Cardiac muscle cell (in vitro differentiated cells and primary cell): ENCODE measurements around the gene LAMC1. TPM values are rescaled to one million over a fixed set of nuclear protein-coding genes. Genes with fewer than 3 reads are reported as not detected.
"Not testable (repeated sequence)": the region's sequence is repeated elsewhere in the genome, so short reads cannot be mapped to it uniquely, and the experiment has no call there.

Source experiments
- DNase-seq, 2 donors: peaks; one replicate each; pipeline versions ENCODE4 v3.0.0 to v3.0.0-alpha.2; 2010 to 2017; ENCODE audit warnings: low read depth in 1 of 2, low spot score in 1 of 2
- H3K27ac ChIP-seq: fragments of 200-600 bp; sonication (generic); 2 replicates; pipeline ENCODE4 v1.5.1; 2016
- H3K27me3 ChIP-seq: fragments of 200-600 bp; sonication (generic); 2 replicates; pipeline ENCODE4 v1.6.0; 2016; ENCODE audit warnings: control low read depth
- H3K36me3 ChIP-seq: fragments of 200-600 bp; sonication (generic); 2 replicates; pipeline ENCODE4 v1.5.1; 2016; ENCODE audit warnings: control low read depth
- H3K4me1 ChIP-seq: fragments of 200-600 bp; sonication (generic); 2 replicates; pipeline ENCODE4 v1.8.1; 2017; ENCODE audit warnings: low read depth, mild to moderate bottlenecking, mixed run types
- H3K4me3 ChIP-seq: fragments of 200-600 bp; sonication (generic); 2 replicates; pipeline ENCODE4 v1.5.1; 2016; ENCODE audit warnings: mild to moderate bottlenecking
- H3K9me3 ChIP-seq: fragments of 200-600 bp; sonication (generic); 2 replicates; pipeline ENCODE4 v1.5.1; 2017; ENCODE audit warnings: low read depth, mild to moderate bottlenecking, control low read depth
- polyA plus RNA-seq: library from polyadenylated mRNA; unstranded; fragments of >200 nt; fragmentation: Nextera tagmentation; extraction: Ambion mirVana; gene quantifications from 2 replicates; pipeline ENCODE4 v1.2.1, GENCODE V29; 2016
- total RNA-seq: library from RNA; depleted of rRNA; stranded (reverse); fragments of >200 nt; gene quantifications from 2 replicates; pipeline ENCODE4 v1.2.3, GENCODE V29; 2016
- TF ChIP-seq, protein P1 (sequence below): IDR thresholded peaks from 2 replicates; pipeline ENCODE4 v1.5.1; 2012; ENCODE audit warnings: low read depth, mild to moderate bottlenecking, low read length

The LAMC1 gene
- total and polyA plus RNA-seq, 2 experiments from 2014 or later = 66.4 to 329 TPM

DNA sequence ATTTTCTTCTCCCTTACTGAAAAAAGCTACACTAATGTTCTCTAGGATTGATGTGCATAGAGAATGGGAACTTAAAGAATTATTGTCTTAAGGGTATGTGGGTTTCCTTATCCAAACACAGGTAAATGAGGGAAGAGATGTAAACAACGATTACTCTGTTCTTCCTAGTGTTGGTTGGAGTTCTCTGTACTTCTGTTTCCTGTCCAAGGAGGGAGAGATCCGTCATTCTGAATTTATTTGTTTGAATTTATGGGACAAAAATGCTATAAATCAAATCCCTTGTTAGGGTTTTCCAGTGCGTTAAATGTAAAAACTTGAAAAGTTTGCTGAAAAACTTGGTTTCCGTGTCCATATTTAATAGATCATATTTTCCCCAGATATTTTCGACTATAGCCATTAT, 29.6 kb downstream of the LAMC1 start:
- no peak for DNase-seq

DNA sequence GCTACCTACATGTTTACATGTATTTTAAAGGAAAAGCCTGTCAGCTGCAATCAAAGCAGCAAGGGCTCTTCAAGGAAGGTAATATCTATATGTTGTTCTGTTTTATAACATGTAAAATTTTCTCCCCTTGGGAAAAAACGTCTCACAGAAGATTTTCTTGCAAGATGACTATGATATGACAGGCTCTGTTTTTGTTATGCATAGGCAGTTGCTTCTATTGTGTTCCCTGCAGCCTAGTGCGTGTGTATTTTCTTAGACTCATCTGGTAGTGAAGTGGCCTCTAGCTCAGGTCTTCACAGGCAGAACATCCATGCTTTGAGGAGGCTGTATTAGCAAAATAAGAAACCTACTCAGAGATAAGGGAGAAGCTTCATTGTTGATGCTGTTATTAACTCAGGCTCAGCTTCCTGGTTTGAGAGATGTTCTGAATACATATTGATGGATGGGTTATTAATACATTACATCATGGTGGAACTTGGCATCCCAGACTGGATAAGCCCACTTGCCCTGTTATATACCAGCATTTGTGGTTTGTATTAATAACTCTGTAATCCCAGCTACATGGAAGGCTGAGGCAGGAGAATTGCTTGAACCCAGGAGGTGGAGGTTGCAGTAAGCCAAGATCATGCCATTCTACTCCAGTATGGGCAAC, 35.8 kb downstream of the LAMC1 start:
- Histone ChIP-seq H3K9me3 (no peaks in the 10 kb centered on the region), H3K27ac (no peak overlapping the region), H3K27me3 (no peaks in the 10 kb centered on the region), H3K4me3 (no peak overlapping the region), H3K36me3 (no peaks in the 10 kb centered on the region), H3K4me1 (peaks cover 5% of the 10 kb centered on the region)
- TF ChIP-seq, protein P1, sequence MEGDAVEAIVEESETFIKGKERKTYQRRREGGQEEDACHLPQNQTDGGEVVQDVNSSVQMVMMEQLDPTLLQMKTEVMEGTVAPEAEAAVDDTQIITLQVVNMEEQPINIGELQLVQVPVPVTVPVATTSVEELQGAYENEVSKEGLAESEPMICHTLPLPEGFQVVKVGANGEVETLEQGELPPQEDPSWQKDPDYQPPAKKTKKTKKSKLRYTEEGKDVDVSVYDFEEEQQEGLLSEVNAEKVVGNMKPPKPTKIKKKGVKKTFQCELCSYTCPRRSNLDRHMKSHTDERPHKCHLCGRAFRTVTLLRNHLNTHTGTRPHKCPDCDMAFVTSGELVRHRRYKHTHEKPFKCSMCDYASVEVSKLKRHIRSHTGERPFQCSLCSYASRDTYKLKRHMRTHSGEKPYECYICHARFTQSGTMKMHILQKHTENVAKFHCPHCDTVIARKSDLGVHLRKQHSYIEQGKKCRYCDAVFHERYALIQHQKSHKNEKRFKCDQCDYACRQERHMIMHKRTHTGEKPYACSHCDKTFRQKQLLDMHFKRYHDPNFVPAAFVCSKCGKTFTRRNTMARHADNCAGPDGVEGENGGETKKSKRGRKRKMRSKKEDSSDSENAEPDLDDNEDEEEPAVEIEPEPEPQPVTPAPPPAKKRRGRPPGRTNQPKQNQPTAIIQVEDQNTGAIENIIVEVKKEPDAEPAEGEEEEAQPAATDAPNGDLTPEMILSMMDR = no peak
- DNase-seq = no peak

More for the DNA sequence above, 29.6 kb downstream of the LAMC1 start:
- Histone ChIP-seq H3K4me1 (peaks cover under 1% of the 10 kb centered on the region), H3K36me3 (no peaks in the 10 kb centered on the region), H3K27ac (no peak overlapping the region), H3K9me3 (no peaks in the 10 kb centered on the region), H3K27me3 (no peaks in the 10 kb centered on the region), H3K4me3 (no peak overlapping the region)
- TF ChIP-seq, protein P1 = no peak

DNA sequence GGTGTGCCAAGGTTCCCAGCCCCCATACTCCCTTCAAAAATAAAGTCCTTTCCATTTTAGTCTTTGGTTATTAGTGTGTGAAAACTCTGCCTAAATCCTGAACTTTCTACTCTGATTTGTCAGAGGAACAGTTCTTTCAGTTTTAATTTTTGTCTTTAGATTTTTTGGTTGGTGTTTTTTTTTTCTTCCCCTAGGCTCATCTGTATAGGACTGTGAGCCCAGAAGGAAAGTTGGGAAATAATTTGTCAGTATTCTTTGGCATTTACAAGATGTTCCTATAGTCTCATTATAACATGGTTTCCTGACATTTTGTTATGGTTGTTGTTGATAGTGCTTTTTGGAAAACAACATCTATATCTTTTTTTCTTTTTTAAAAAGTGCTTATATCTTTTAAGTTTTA, 38.0 kb downstream of the LAMC1 start:
- Histone ChIP-seq H3K4me3 (no peak overlapping the region), H3K36me3 (no peaks in the 10 kb centered on the region), H3K4me1 (peaks cover 5% of the 10 kb centered on the region), H3K9me3 (no peaks in the 10 kb centered on the region), H3K27ac (no peak overlapping the region), H3K27me3 (no peaks in the 10 kb centered on the region)
- TF ChIP-seq, protein P1 = no peak
- DNase-seq = peak in 1 of 2 donors; percentile 59

DNA sequence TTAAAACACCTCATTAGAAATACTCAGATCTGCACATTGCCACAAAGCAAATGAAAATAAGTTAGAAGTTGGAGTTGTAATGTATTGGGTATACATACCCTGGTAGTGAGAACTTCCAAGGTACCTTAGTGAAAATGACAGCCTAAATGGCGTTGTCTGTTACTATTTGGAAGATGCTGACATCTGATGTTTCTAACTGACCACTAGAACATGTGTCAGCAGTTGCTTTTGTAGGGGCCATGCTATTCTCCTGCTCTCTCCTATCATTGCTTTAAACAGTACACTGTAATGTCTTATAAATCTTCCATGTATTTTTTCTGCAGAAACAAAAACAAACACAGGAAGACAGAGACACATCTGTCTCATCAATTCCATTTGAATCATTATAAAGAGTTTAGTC, 40.1 kb downstream of the LAMC1 start:
- Histone ChIP-seq H3K36me3 (no peaks in the 10 kb centered on the region), H3K27me3 (no peaks in the 10 kb centered on the region), H3K9me3 (no peaks in the 10 kb centered on the region), H3K4me1 (no peaks in the 10 kb centered on the region), H3K4me3 (no peak overlapping the region), H3K27ac (no peak overlapping the region)
- DNase-seq = no peak
- TF ChIP-seq, protein P1 = no peak

DNA sequence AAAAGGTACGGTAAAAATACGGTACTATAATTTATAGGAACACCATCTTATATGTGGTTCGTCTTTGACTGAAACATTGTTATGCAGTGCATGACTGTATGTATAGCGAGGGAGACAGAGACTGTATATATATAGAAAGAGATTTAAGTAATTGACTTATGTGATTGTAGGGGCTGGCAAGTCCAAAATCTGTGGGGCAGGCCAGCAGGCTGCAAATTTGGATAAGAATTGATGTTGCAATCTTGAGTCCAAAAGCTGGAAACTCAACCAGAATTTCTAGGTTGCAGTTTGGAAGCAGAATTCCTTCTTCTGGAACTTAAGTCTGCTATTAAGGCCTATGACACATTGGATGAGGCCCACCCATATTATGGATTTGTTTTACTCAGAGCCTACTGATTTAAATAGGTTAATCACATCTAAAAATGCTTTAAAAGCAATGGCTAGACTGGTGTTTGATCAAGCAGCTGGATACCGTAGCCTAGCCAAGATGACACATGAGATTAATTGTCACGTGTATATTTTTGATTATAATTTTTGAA, 42.0 kb downstream of the LAMC1 start:
- Histone ChIP-seq H3K4me1 (no peaks in the 10 kb centered on the region), H3K27ac (no peak overlapping the region), H3K4me3 (no peak overlapping the region), H3K27me3 (no peaks in the 10 kb centered on the region), H3K9me3 (no peaks in the 10 kb centered on the region), H3K36me3 (no peaks in the 10 kb centered on the region)
- TF ChIP-seq, protein P1 = no peak
- no peak for DNase-seq

DNA sequence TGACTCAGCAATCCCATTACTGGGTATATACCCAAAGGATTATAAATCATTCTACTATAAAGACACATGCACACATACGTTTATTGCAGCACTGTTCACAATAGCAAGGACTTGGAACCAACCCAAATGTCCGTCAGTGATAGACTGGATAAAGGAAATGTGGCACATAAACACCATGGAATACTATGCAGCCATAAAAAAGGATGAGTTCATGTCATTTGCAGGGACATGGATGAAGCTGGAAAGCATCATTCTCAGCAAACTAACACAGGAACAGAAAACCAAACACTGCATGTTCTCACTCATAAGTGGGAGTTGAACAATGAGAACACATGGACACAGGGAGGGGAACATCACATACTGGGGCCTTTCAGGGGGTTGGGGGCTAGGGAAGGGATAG, 43.2 kb downstream of the LAMC1 start:
- H3K27me3 ChIP-seq, H3K27ac ChIP-seq, DNase-seq, H3K4me3 ChIP-seq, H3K36me3 ChIP-seq, H3K9me3 ChIP-seq, H3K4me1 ChIP-seq: not testable (repeated sequence)
